Astrocyte (in vitro differentiated cells and primary cell): ENCODE data around the gene MAP3K20. TPM values are rescaled to one million over a fixed set of nuclear protein-coding genes. Genes with fewer than 3 reads are reported as not detected.

Source experiments
- DNase-seq: peaks from one replicate; pipeline ENCODE4 v3.0.0-alpha.2; 2010; ENCODE audit warnings: low read depth
- FAIRE-seq: peaks from 2 replicates; lab custom pipeline; 2011; peaks lifted over from hg19 to GRCh38; lab: Jason Lieb, UNC
- H2AFZ ChIP-seq: 2 replicates; pipeline ENCODE4 v1.6.0; 2012; ENCODE audit warnings: low read depth, low read length, inconsistent platforms
- H3K27ac ChIP-seq: 2 replicates; pipeline ENCODE4 v1.5.1; 2011; ENCODE audit warnings: low read depth, low read length, inconsistent platforms
- H3K27me3 ChIP-seq: 2 replicates; pipeline ENCODE4 v1.6.0; 2011; ENCODE audit warnings: low read length, inconsistent platforms; ENCODE audit not compliant: insufficient read depth
- H3K36me3 ChIP-seq: 2 replicates; pipeline ENCODE4 v1.5.1; 2011; ENCODE audit warnings: low read length, inconsistent platforms; ENCODE audit not compliant: insufficient read depth
- H3K4me1 ChIP-seq: 2 replicates; pipeline ENCODE4 v1.5.1; 2011; ENCODE audit warnings: low read length, inconsistent platforms; ENCODE audit not compliant: insufficient read depth
- H3K4me2 ChIP-seq: 2 replicates; pipeline ENCODE4 v1.6.0; 2012; ENCODE audit warnings: low read length, inconsistent platforms
- H3K4me3 ChIP-seq: 2 replicates; pipeline ENCODE4 v1.5.1; 2011; ENCODE audit warnings: low read depth, mild to moderate bottlenecking, low read length, inconsistent platforms; ENCODE audit not compliant: insufficient read depth
- H3K79me2 ChIP-seq: 2 replicates; pipeline ENCODE4 v1.6.0; 2012; ENCODE audit warnings: mild to moderate bottlenecking, low read length, inconsistent platforms; ENCODE audit not compliant: insufficient read depth
- H3K9ac ChIP-seq: 2 replicates; pipeline ENCODE4 v1.6.0; 2012; ENCODE audit warnings: mild to moderate bottlenecking, low read length, inconsistent platforms
- H3K9me3 ChIP-seq: 2 replicates; pipeline ENCODE4 v1.5.1; 2012; ENCODE audit warnings: low read depth, mild to moderate bottlenecking, low read length, inconsistent platforms; ENCODE audit not compliant: insufficient read depth
- H4K20me1 ChIP-seq: 2 replicates; pipeline ENCODE4 v1.6.0; 2012; ENCODE audit warnings: low read length, inconsistent platforms; ENCODE audit not compliant: insufficient read depth
- H3K27ac Mint-ChIP-seq: one replicate; pipeline ENCODE4 v1.8.0; 2021; ENCODE audit warnings: mild to moderate bottlenecking, mixed read lengths; ENCODE audit not compliant: unreplicated experiment
- H3K27me3 Mint-ChIP-seq: one replicate; pipeline ENCODE4 v1.8.0; 2021; ENCODE audit warnings: low read depth, mixed read lengths; ENCODE audit not compliant: unreplicated experiment
- H3K36me3 Mint-ChIP-seq: one replicate; pipeline ENCODE4 v1.8.0; 2021; ENCODE audit warnings: low read depth, mixed read lengths; ENCODE audit not compliant: unreplicated experiment
- H3K4me1 Mint-ChIP-seq: one replicate; pipeline ENCODE4 v1.8.0; 2021; ENCODE audit warnings: low read depth, mixed read lengths; ENCODE audit not compliant: unreplicated experiment
- H3K4me3 Mint-ChIP-seq: one replicate; pipeline ENCODE4 v1.8.0; 2021; ENCODE audit warnings: mild to moderate bottlenecking, moderate library complexity, mixed read lengths; ENCODE audit not compliant: unreplicated experiment
- H3K9me3 Mint-ChIP-seq: one replicate; pipeline ENCODE4 v1.8.0; 2021; ENCODE audit warnings: mild to moderate bottlenecking, mixed read lengths; ENCODE audit not compliant: unreplicated experiment
- CTCF ChIP-seq: IDR thresholded peaks from 2 replicates; pipeline ENCODE4 v1.5.1; 2011; ENCODE audit warnings: low read depth, mild to moderate bottlenecking, inconsistent platforms, low read length, moderate library complexity; ENCODE audit not compliant: insufficient read depth
- EZH2 ChIP-seq: IDR thresholded peaks from 2 replicates; pipeline ENCODE4 v1.6.1; 2012; ENCODE audit warnings: mild to moderate bottlenecking, low read length, inconsistent platforms; ENCODE audit not compliant: insufficient read depth
- total RNA-seq: library from RNA; stranded (reverse); gene quantifications from 2 replicates; pipeline ENCODE4 v1.2.1, GENCODE V29; 2021

The MAP3K20 gene
- total RNA-seq, 1 donor from 2014 or later = 42.4 TPM

- Mint-ChIP-seq H3K4me1 (peaks cover 44% of the 10 kb centered on the region), H3K36me3 (peaks cover 4% of the 10 kb centered on the region), H3K4me3 (no peak overlapping the region), H3K9me3 (peaks cover 2% of the 10 kb centered on the region), H3K27me3 (no peaks in the 10 kb centered on the region), H3K27ac (peak overlapping the region; percentile 77)
- FAIRE-seq (no peak), DNase-seq (no peak)
- no peaks in the 10 kb centered on the region for H4K20me1 ChIP-seq
- H3K4me3 ChIP-seq = no peak overlapping the region
- H3K4me2 ChIP-seq = no peak overlapping the region
- H3K27me3 ChIP-seq = no peaks in the 10 kb centered on the region
- TF ChIP-seq EZH2 (no peak), CTCF (no peak)
- no peak overlapping the region for H3K27ac ChIP-seq
- peaks cover 14% of the 10 kb centered on the region for H3K4me1 ChIP-seq
- peaks cover 24% of the 10 kb centered on the region for H3K79me2 ChIP-seq
- no peak overlapping the region for H2AFZ ChIP-seq
- no peaks in the 10 kb centered on the region for H3K36me3 ChIP-seq
- no peak overlapping the region for H3K9ac ChIP-seq
- no peaks in the 10 kb centered on the region for H3K9me3 ChIP-seq
Observed at GRCh38 chr2:173106959-173107628, 31.4 kb downstream of the MAP3K20 start.

- FAIRE-seq = peak; percentile 26
- H3K27me3 Mint-ChIP-seq = no peaks in the 10 kb centered on the region
- Histone ChIP-seq H3K4me2 (no peak overlapping the region), H2AFZ (no peak overlapping the region), H3K9ac (no peak overlapping the region), H3K27ac (no peak overlapping the region), H3K9me3 (no peaks in the 10 kb centered on the region), H3K27me3 (no peaks in the 10 kb centered on the region), H3K4me3 (no peak overlapping the region), H4K20me1 (no peaks in the 10 kb centered on the region), H3K4me1 (peaks cover 14% of the 10 kb centered on the region), H3K36me3 (no peaks in the 10 kb centered on the region), H3K79me2 (peaks cover 29% of the 10 kb centered on the region)
- TF ChIP-seq CTCF (no peak), EZH2 (no peak)
- H3K4me1 Mint-ChIP-seq = peaks cover 45% of the 10 kb centered on the region
- DNase-seq = no peak
- no peak overlapping the region for H3K4me3 Mint-ChIP-seq
- peak overlapping the region; percentile 11 for H3K27ac Mint-ChIP-seq
- H3K36me3 Mint-ChIP-seq = peaks cover 4% of the 10 kb centered on the region
- peaks cover 2% of the 10 kb centered on the region for H3K9me3 Mint-ChIP-seq
Observed at GRCh38 chr2:173107629-173108022, 32.0 kb downstream of the MAP3K20 start.
